Osteocyte (in vitro differentiated cells): ENCODE data around the gene CTNNA1. TPM values are rescaled to one million over a fixed set of nuclear protein-coding genes. Genes with fewer than 3 reads are reported as not detected.

Experiments
- DNase-seq: peaks from one replicate; pipeline ENCODE4 v3.0.0; 2021; ENCODE audit warnings: mixed read lengths; ENCODE audit not compliant: unreplicated experiment; ENCODE audit errors: extremely low spot score
- H3K27ac Mint-ChIP-seq: one replicate; pipeline ENCODE4 v1.8.0; 2021; ENCODE audit warnings: mild to moderate bottlenecking, mixed read lengths; ENCODE audit not compliant: unreplicated experiment
- H3K27me3 Mint-ChIP-seq: one replicate; pipeline ENCODE4 v1.8.0; 2021; ENCODE audit warnings: mixed read lengths; ENCODE audit not compliant: unreplicated experiment
- H3K36me3 Mint-ChIP-seq: one replicate; pipeline ENCODE4 v1.8.0; 2021; ENCODE audit warnings: mixed read lengths; ENCODE audit not compliant: unreplicated experiment
- H3K4me1 Mint-ChIP-seq: one replicate; pipeline ENCODE4 v1.8.0; 2021; ENCODE audit warnings: mixed read lengths; ENCODE audit not compliant: unreplicated experiment
- H3K4me3 Mint-ChIP-seq: one replicate; pipeline ENCODE4 v1.8.0; 2021; ENCODE audit warnings: mild to moderate bottlenecking, moderate library complexity, mixed read lengths; ENCODE audit not compliant: unreplicated experiment
- H3K9me3 Mint-ChIP-seq: one replicate; pipeline ENCODE4 v1.8.0; 2021; ENCODE audit warnings: mixed read lengths; ENCODE audit not compliant: unreplicated experiment
- CTCF ChIP-seq: fragments of 200-600 bp; sonication (generic); IDR thresholded peaks from 2 replicates; pipeline ENCODE4 v1.5.0; 2021; ENCODE audit warnings: antibody characterized with exemption, mild to moderate bottlenecking, moderate library complexity
- total RNA-seq: library from RNA; stranded (reverse); gene quantifications from 2 replicates; pipeline ENCODE4 v1.2.1, GENCODE V29; 2021

The CTNNA1 gene
- total RNA-seq, 1 donor from 2014 or later, result 375 TPM

GRCh38 chr5:138732933-138733332 lies 20.3 kb upstream of the CTNNA1 start:
- H3K4me1 Mint-ChIP-seq, result no peaks in the 10 kb centered on the region
- no peak for TF ChIP-seq CTCF
- H3K27ac Mint-ChIP-seq, result no peak overlapping the region
- H3K9me3 Mint-ChIP-seq, result no peaks in the 10 kb centered on the region
- peaks cover 2% of the 10 kb centered on the region for H3K27me3 Mint-ChIP-seq
- DNase-seq, result no peak
- no peak overlapping the region for H3K4me3 Mint-ChIP-seq
- no peaks in the 10 kb centered on the region for H3K36me3 Mint-ChIP-seq

- Mint-ChIP-seq H3K4me1 (no peaks in the 10 kb centered on the region), H3K36me3 (no peaks in the 10 kb centered on the region), H3K9me3 (no peaks in the 10 kb centered on the region), H3K27me3 (peaks cover 2% of the 10 kb centered on the region), H3K27ac (no peak overlapping the region), H3K4me3 (no peak overlapping the region)
- TF ChIP-seq CTCF, result no peak
- DNase-seq, result no peak
Observed at GRCh38 chr5:138733509-138733908, 19.7 kb upstream of the CTNNA1 start.

- DNase-seq, result no peak
- Mint-ChIP-seq H3K27ac (no peak overlapping the region), H3K4me1 (no peaks in the 10 kb centered on the region), H3K27me3 (peaks cover 2% of the 10 kb centered on the region), H3K4me3 (no peak overlapping the region), H3K9me3 (no peaks in the 10 kb centered on the region), H3K36me3 (no peaks in the 10 kb centered on the region)
- no peak for TF ChIP-seq CTCF
Observed at GRCh38 chr5:138736293-138736692, 16.9 kb upstream of the CTNNA1 start.

- no peak for DNase-seq
- Mint-ChIP-seq H3K27ac (no peak overlapping the region), H3K9me3 (no peaks in the 10 kb centered on the region), H3K4me1 (peaks cover 4% of the 10 kb centered on the region), H3K27me3 (peaks cover 2% of the 10 kb centered on the region), H3K4me3 (no peak overlapping the region), H3K36me3 (no peaks in the 10 kb centered on the region)
- TF ChIP-seq CTCF, result no peak
Observed at GRCh38 chr5:138737494-138738265, 15.5 kb upstream of the CTNNA1 start.

- Mint-ChIP-seq H3K4me3 (no peak overlapping the region), H3K27me3 (no peaks in the 10 kb centered on the region), H3K9me3 (no peaks in the 10 kb centered on the region), H3K4me1 (peaks cover 4% of the 10 kb centered on the region), H3K36me3 (no peaks in the 10 kb centered on the region), H3K27ac (no peak overlapping the region)
- no peak for DNase-seq
- TF ChIP-seq CTCF, result no peak
Observed at GRCh38 chr5:138738399-138738798, 14.8 kb upstream of the CTNNA1 start.
